GM23338 (cell line): ENCODE data around the gene TMEM255B. TPM values are rescaled to one million over a fixed set of nuclear protein-coding genes. Genes with fewer than 3 reads are reported as not detected.

Source experiments
- ATAC-seq: fragments of 200-7000 bp; cut with Tn5 transposase; 3 replicates; pipeline ENCODE4 v1.9.1; 2020
- DNase-seq: peaks from one replicate; pipeline ENCODE4 v3.0.0-alpha.2; 2015; ENCODE audit warnings: low spot score
- H2AFZ ChIP-seq: fragments of 200-600 bp; sonication (generic); 2 replicates; pipeline ENCODE4 v1.8.0; 2016; ENCODE audit warnings: antibody characterized with exemption, mild to moderate bottlenecking, moderate library complexity
- H3F3A ChIP-seq: fragments of 200-600 bp; sonication (generic); replicated peaks from 2 replicates; pipeline ENCODE4 v1.8.0; 2017; ENCODE audit warnings: antibody characterized with exemption, mixed run types, low read depth
- H3K27ac ChIP-seq: fragments of 200-600 bp; sonication (generic); 2 replicates; pipeline ENCODE4 v1.6.1; 2016; ENCODE audit warnings: low read depth
- H3K27me3 ChIP-seq: fragments of 200-600 bp; sonication (generic); 2 replicates; pipeline ENCODE4 v1.8.0; 2016; ENCODE audit warnings: mild to moderate bottlenecking, mixed run types, moderate library complexity; ENCODE audit not compliant: insufficient read depth
- H3K36me3 ChIP-seq: fragments of 200-600 bp; sonication (generic); 2 replicates; pipeline ENCODE4 v1.8.0; 2016; ENCODE audit warnings: mild to moderate bottlenecking; ENCODE audit not compliant: insufficient read depth
- H3K4me1 ChIP-seq: fragments of 200-600 bp; sonication (generic); 2 replicates; pipeline ENCODE4 v1.8.0; 2016; ENCODE audit warnings: mild to moderate bottlenecking, moderate library complexity; ENCODE audit not compliant: insufficient read depth
- H3K4me2 ChIP-seq: fragments of 200-600 bp; sonication (generic); 2 replicates; pipeline ENCODE4 v1.7.1; 2017; ENCODE audit warnings: mixed run types
- H3K4me3 ChIP-seq: fragments of 200-600 bp; sonication (generic); 2 replicates; pipeline ENCODE4 v1.6.1; 2016; ENCODE audit warnings: mixed run types
- H3K79me2 ChIP-seq: fragments of 200-600 bp; sonication (generic); replicated peaks from 2 replicates; pipeline ENCODE4 v1.8.0; 2017; ENCODE audit warnings: mild to moderate bottlenecking; ENCODE audit not compliant: insufficient read depth
- H3K9me2 ChIP-seq: fragments of 200-600 bp; sonication (generic); 2 replicates; pipeline ENCODE4 v1.8.0; 2017; ENCODE audit not compliant: insufficient read depth
- H4K20me1 ChIP-seq: fragments of 200-600 bp; sonication (generic); replicated peaks from 2 replicates; pipeline ENCODE4 v1.8.0; 2017; ENCODE audit warnings: mild to moderate bottlenecking; ENCODE audit not compliant: insufficient read depth
- H3K27ac Mint-ChIP-seq: 2 replicates; pipeline ENCODE4 v1.8.0; 2020; ENCODE audit warnings: inconsistent platforms, mild to moderate bottlenecking, moderate library complexity, mixed read lengths
- H3K27me3 Mint-ChIP-seq: 3 replicates; pipeline ENCODE4 v1.8.0; 2022; ENCODE audit warnings: low read depth, mild to moderate bottlenecking, moderate library complexity, mixed read lengths, inconsistent platforms; ENCODE audit not compliant: insufficient read depth, poor library complexity
- H3K36me3 Mint-ChIP-seq: 3 replicates; pipeline ENCODE4 v1.8.0; 2021; ENCODE audit warnings: low read depth, mild to moderate bottlenecking, inconsistent platforms, moderate library complexity, mixed read lengths
- H3K4me1 Mint-ChIP-seq: 3 replicates; pipeline ENCODE4 v1.8.0; 2020; ENCODE audit warnings: mild to moderate bottlenecking, inconsistent platforms, mixed read lengths
- H3K4me3 Mint-ChIP-seq: 3 replicates; pipeline ENCODE4 v1.8.0; 2021; ENCODE audit warnings: moderate library complexity, mild to moderate bottlenecking, inconsistent platforms, mixed read lengths
- H3K9me3 Mint-ChIP-seq: 3 replicates; pipeline ENCODE4 v1.8.0; 2020; ENCODE audit warnings: moderate library complexity, mild to moderate bottlenecking, inconsistent platforms, mixed read lengths
- CREB1 ChIP-seq: fragments of 250-450 bp; sonication (Bioruptor Pico); IDR thresholded peaks from 2 replicates; pipeline ENCODE4 v1.5.0; 2020; ENCODE audit warnings: low read depth, mild to moderate bottlenecking, moderate library complexity
- ETS1 ChIP-seq: IDR thresholded peaks from 2 replicates; pipeline ENCODE4 v1.6.1; 2016; ENCODE audit warnings: antibody characterized with exemption
- EZH2 ChIP-seq: fragments of 200-600 bp; sonication (generic); IDR thresholded peaks from one replicate; pipeline ENCODE4 v1.8.0; 2017; ENCODE audit warnings: antibody characterized with exemption, mild to moderate bottlenecking, low read depth; ENCODE audit not compliant: unreplicated experiment
- EZH2phosphoT487 ChIP-seq: fragments of 200-600 bp; sonication (generic); IDR thresholded peaks from one replicate; pipeline ENCODE4 v1.8.1; 2018; ENCODE audit warnings: antibody characterized with exemption; ENCODE audit not compliant: unreplicated experiment
- JUNB ChIP-seq: IDR thresholded peaks from one replicate; pipeline ENCODE4 v1.6.1; 2016; ENCODE audit warnings: antibody characterized with exemption; ENCODE audit not compliant: unreplicated experiment
- NANOG ChIP-seq: IDR thresholded peaks from 2 replicates; pipeline ENCODE4 v1.6.1; 2016; ENCODE audit warnings: antibody characterized with exemption, borderline replicate concordance
- POLR2AphosphoS5 ChIP-seq: IDR thresholded peaks from 2 replicates; pipeline ENCODE4 v1.6.1; 2016; ENCODE audit warnings: antibody characterized with exemption, low read depth
- STAT1 ChIP-seq: IDR thresholded peaks from one replicate; pipeline ENCODE4 v1.6.1; 2016; ENCODE audit warnings: antibody characterized with exemption; ENCODE audit not compliant: unreplicated experiment
- ZNF114 ChIP-seq: fragments of 250-450 bp; sonication (Bioruptor Pico); IDR thresholded peaks from 2 replicates; pipeline ENCODE4 v1.5.0; 2020; ENCODE audit warnings: mild to moderate bottlenecking, moderate library complexity
- ZNF331 ChIP-seq: fragments of 250-450 bp; sonication (Bioruptor Pico); IDR thresholded peaks from 2 replicates; pipeline ENCODE4 v1.5.0; 2020; ENCODE audit warnings: low read depth, mild to moderate bottlenecking, moderate library complexity
- polyA plus RNA-seq: library from polyadenylated mRNA; unstranded; fragments of >200 nt; fragmentation: Nextera tagmentation; extraction: Ambion mirVana; gene quantifications from 2 replicates; pipeline ENCODE4 v1.2.1, GENCODE V29; 2016
- total RNA-seq: library from RNA; depleted of rRNA; stranded (reverse); fragments of >200 nt; shearing (Covaris generic); gene quantifications from 2 replicates; pipeline ENCODE4 v1.2.3, GENCODE V29; 2014
- TF ChIP-seq, protein P1 (sequence below), 2 experiments: fragments of 200-600 bp in 1 of 2; sonication (generic) in 1 of 2; conservative IDR thresholded peaks; 2 replicates each; pipeline versions ENCODE4 v1.5.1 to v1.6.1; 2016 to 2017; ENCODE audit warnings: antibody characterized with exemption in 2 of 2, low read depth in 2 of 2, mild to moderate bottlenecking in 2 of 2, moderate library complexity in 1 of 2

The TMEM255B gene
- total and polyA plus RNA-seq, 2 experiments from 2014 or later, result 0.69 to 4.4 TPM

DNA sequence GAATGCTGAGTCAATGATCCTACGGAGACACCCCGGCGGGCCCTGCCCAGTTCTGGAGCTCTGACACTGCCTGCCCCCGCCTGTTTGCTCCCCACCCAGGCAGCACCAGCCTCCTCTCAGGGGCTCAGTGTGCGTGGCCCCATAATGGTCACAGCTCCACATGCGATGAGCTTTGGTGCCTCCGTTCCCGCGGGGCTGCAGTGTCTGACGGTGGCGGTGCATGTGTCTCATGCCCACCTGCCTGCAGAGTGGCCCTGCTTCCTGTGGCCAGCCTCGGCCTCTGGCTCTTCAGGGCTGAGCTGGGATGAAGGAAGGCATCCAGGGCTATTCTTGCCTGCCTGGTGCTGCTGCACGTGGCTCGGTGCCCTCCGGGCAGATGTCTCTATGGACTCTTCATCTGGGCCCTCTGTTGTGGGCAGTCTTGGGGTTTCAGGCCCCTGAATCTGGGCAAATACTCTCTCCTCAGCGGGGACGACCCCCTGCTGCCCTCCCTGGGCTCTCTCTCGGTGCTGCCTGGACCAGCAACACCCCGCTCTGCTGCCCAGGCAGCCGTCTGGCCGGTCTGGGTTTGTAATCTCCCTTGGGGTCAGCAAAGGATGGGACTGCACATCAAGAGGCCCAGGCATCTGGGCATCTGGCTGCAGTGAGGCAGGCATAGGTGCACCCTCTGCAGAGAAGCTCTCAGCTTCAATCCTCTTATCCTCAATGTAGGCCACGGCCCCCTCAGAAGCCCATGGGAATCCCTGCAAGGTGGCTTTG lies 19.3 kb upstream of the TMEM255B start:
- Histone ChIP-seq H3K4me2 (no peak overlapping the region), H3K27me3 (no peaks in the 10 kb centered on the region), H3F3A (no peaks in the 10 kb centered on the region), H3K79me2 (no peaks in the 10 kb centered on the region), H3K36me3 (no peaks in the 10 kb centered on the region), H2AFZ (no peak overlapping the region), H4K20me1 (no peaks in the 10 kb centered on the region), H3K9me2 (no peaks in the 10 kb centered on the region), H3K27ac (no peak overlapping the region), H3K4me3 (no peak overlapping the region), H3K4me1 (no peaks in the 10 kb centered on the region)
- no peaks in the 10 kb centered on the region; the same call in 2 of the 3 replicates for H3K36me3 Mint-ChIP-seq
- peaks cover 3% of the 10 kb centered on the region; the same call in 1 of the 3 replicates for H3K9me3 Mint-ChIP-seq
- H3K27ac Mint-ChIP-seq, result peak overlapping the region; percentile 52
- no peak overlapping the region for H3K4me3 Mint-ChIP-seq
- H3K4me1 Mint-ChIP-seq, result peaks cover 18% of the 10 kb centered on the region
- TF ChIP-seq, protein P1, sequence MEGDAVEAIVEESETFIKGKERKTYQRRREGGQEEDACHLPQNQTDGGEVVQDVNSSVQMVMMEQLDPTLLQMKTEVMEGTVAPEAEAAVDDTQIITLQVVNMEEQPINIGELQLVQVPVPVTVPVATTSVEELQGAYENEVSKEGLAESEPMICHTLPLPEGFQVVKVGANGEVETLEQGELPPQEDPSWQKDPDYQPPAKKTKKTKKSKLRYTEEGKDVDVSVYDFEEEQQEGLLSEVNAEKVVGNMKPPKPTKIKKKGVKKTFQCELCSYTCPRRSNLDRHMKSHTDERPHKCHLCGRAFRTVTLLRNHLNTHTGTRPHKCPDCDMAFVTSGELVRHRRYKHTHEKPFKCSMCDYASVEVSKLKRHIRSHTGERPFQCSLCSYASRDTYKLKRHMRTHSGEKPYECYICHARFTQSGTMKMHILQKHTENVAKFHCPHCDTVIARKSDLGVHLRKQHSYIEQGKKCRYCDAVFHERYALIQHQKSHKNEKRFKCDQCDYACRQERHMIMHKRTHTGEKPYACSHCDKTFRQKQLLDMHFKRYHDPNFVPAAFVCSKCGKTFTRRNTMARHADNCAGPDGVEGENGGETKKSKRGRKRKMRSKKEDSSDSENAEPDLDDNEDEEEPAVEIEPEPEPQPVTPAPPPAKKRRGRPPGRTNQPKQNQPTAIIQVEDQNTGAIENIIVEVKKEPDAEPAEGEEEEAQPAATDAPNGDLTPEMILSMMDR (conservative IDR thresholded peaks at IDR 0.05; ENCODE audit: low read depth in 2 of 2), result no peak
- TF ChIP-seq POLR2AphosphoS5 (no peak), EZH2phosphoT487 (no peak), ETS1 (no peak), STAT1 (no peak), ZNF331 (no peak), JUNB (no peak), NANOG (no peak), CREB1 (no peak)
- peaks cover 5% of the 10 kb centered on the region for H3K27me3 Mint-ChIP-seq
- DNase-seq, result no peak
- ATAC-seq, result no peak

- Mint-ChIP-seq H3K4me1 (peaks cover 20% of the 10 kb centered on the region), H3K4me3 (no peak overlapping the region), H3K9me3 (peaks cover 3% of the 10 kb centered on the region; the same call in 1 of the 3 replicates), H3K27me3 (peaks cover 8% of the 10 kb centered on the region), H3K27ac (no peak overlapping the region), H3K36me3 (no peaks in the 10 kb centered on the region; the same call in 2 of the 3 replicates)
- ATAC-seq (no peak), DNase-seq (no peak)
- no peaks in the 10 kb centered on the region for H3K4me1 ChIP-seq
- H3K9me2 ChIP-seq, result no peaks in the 10 kb centered on the region
- TF ChIP-seq EZH2 (no peak), NANOG (no peak), ZNF114 (no peak)
- TF ChIP-seq, protein P1 (conservative IDR thresholded peaks at IDR 0.05; ENCODE audit: low read depth in 2 of 2), result no peak
- no peak overlapping the region for H3K4me2 ChIP-seq
- no peaks in the 10 kb centered on the region for H3K27me3 ChIP-seq
- no peak overlapping the region for H2AFZ ChIP-seq
- no peaks in the 10 kb centered on the region for H3K79me2 ChIP-seq
- H3F3A ChIP-seq, result no peaks in the 10 kb centered on the region
- H3K36me3 ChIP-seq, result no peaks in the 10 kb centered on the region
- no peaks in the 10 kb centered on the region for H4K20me1 ChIP-seq
- H3K27ac ChIP-seq, result no peak overlapping the region
- no peak overlapping the region for H3K4me3 ChIP-seq
These were observed 18.8 kb upstream of the TMEM255B start for GRCh38 chr13:113740286-113740556.
